ENCODE results near the gene MUSK.

GRCh38 chr9:110622368-110622767, 46.2 kb upstream of the MUSK start:
- TF ChIP-seq, protein P1, sequence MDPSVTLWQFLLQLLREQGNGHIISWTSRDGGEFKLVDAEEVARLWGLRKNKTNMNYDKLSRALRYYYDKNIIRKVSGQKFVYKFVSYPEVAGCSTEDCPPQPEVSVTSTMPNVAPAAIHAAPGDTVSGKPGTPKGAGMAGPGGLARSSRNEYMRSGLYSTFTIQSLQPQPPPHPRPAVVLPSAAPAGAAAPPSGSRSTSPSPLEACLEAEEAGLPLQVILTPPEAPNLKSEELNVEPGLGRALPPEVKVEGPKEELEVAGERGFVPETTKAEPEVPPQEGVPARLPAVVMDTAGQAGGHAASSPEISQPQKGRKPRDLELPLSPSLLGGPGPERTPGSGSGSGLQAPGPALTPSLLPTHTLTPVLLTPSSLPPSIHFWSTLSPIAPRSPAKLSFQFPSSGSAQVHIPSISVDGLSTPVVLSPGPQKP (IDR thresholded peaks at IDR 0.05; ENCODE audit: borderline replicate concordance, low read depth, low read length): no peak
- TF ChIP-seq, protein P2, sequence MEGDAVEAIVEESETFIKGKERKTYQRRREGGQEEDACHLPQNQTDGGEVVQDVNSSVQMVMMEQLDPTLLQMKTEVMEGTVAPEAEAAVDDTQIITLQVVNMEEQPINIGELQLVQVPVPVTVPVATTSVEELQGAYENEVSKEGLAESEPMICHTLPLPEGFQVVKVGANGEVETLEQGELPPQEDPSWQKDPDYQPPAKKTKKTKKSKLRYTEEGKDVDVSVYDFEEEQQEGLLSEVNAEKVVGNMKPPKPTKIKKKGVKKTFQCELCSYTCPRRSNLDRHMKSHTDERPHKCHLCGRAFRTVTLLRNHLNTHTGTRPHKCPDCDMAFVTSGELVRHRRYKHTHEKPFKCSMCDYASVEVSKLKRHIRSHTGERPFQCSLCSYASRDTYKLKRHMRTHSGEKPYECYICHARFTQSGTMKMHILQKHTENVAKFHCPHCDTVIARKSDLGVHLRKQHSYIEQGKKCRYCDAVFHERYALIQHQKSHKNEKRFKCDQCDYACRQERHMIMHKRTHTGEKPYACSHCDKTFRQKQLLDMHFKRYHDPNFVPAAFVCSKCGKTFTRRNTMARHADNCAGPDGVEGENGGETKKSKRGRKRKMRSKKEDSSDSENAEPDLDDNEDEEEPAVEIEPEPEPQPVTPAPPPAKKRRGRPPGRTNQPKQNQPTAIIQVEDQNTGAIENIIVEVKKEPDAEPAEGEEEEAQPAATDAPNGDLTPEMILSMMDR (conservative IDR thresholded peaks at IDR 0.05; ENCODE audit: low read depth, low read length): no peak
- TF ChIP-seq CEBPB (IDR thresholded peaks at IDR 0.05; ENCODE audit: low read depth, low read length) (no peak), MAZ (IDR thresholded peaks at IDR 0.05; ENCODE audit: borderline replicate concordance, low read depth, low read length) (no peak), MAFK (IDR thresholded peaks at IDR 0.05; ENCODE audit: low read depth, low read length) (no peak), CHD1 (IDR thresholded peaks at IDR 0.05; ENCODE audit: low read depth, low read length) (no peak), RAD21 (IDR thresholded peaks at IDR 0.05; ENCODE audit: low read length) (no peak), RFX5 (IDR thresholded peaks at IDR 0.05; ENCODE audit: low read depth, low read length) (no peak), POLR2A (IDR thresholded peaks at IDR 0.05; ENCODE audit: low read depth, low read length) (no peak), BHLHE40 (IDR thresholded peaks at IDR 0.05; ENCODE audit: low read depth, low read length) (no peak)
- TF ChIP-seq, protein P3, sequence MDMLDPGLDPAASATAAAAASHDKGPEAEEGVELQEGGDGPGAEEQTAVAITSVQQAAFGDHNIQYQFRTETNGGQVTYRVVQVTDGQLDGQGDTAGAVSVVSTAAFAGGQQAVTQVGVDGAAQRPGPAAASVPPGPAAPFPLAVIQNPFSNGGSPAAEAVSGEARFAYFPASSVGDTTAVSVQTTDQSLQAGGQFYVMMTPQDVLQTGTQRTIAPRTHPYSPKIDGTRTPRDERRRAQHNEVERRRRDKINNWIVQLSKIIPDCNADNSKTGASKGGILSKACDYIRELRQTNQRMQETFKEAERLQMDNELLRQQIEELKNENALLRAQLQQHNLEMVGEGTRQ (IDR thresholded peaks at IDR 0.05; ENCODE audit: low read depth, low read length): no peak

All from IMR-90 (cell line).